ENCODE data around the gene COG5.

COG5 gene

GRCh38 chr7:107387573-107388219, 176.0 kb downstream of the COG5 start:
- peak; percentile 39 for DNase-seq

GRCh38 chr7:107387128-107387527, 176.6 kb downstream of the COG5 start:
- no peak for DNase-seq

GRCh38 chr7:107386548-107387102, 177.1 kb downstream of the COG5 start:
- no peak for DNase-seq

- no peak for DNase-seq
Measured at GRCh38 chr7:107384025-107384424, 179.7 kb downstream of the COG5 start.

- peak; percentile 12 for DNase-seq
Measured at GRCh38 chr7:107383203-107383602, 180.5 kb downstream of the COG5 start.

- DNase-seq: no peak
Measured at GRCh38 chr7:107381453-107381852, 182.3 kb downstream of the COG5 start.

- DNase-seq: no peak
Measured at GRCh38 chr7:107373354-107373753, 190.4 kb downstream of the COG5 start.

- no peak for DNase-seq
Measured at GRCh38 chr7:107372298-107372697, 191.4 kb downstream of the COG5 start.

GRCh38 chr7:107370816-107371215, 192.9 kb downstream of the COG5 start:
- no peak for DNase-seq

GRCh38 chr7:107364787-107365186, 198.9 kb downstream of the COG5 start:
- DNase-seq: no peak

- no peak for DNase-seq
Measured at GRCh38 chr7:107359520-107360316, 204.0 kb downstream of the COG5 start.

- DNase-seq: no peak
Measured at GRCh38 chr7:107355616-107356015, 208.1 kb downstream of the COG5 start.

GRCh38 chr7:107354640-107355039, 209.1 kb downstream of the COG5 start:
- no peak for DNase-seq

GRCh38 chr7:107353701-107354100, 210.0 kb downstream of the COG5 start:
- DNase-seq: no peak

- DNase-seq: no peak
Measured at GRCh38 chr7:107345898-107346297, 217.8 kb downstream of the COG5 start.

- no peak for DNase-seq
Measured at GRCh38 chr7:107344799-107345198, 218.9 kb downstream of the COG5 start.

GRCh38 chr7:107344286-107344685, 219.4 kb downstream of the COG5 start:
- DNase-seq: no peak

- DNase-seq: no peak
Measured at GRCh38 chr7:107338080-107338479, 225.6 kb downstream of the COG5 start.

- DNase-seq: no peak
Measured at GRCh38 chr7:107332488-107333269, 231.0 kb downstream of the COG5 start.

GRCh38 chr7:107330478-107330877, 233.2 kb downstream of the COG5 start:
- no peak for DNase-seq

- no peak for DNase-seq
Measured at GRCh38 chr7:107327986-107328569, 235.6 kb downstream of the COG5 start.

GRCh38 chr7:107326061-107326460, 237.7 kb downstream of the COG5 start:
- no peak for DNase-seq

GRCh38 chr7:107322015-107322414, 241.7 kb downstream of the COG5 start:
- DNase-seq: no peak

All from left hindlimb (tissue), 1 donor.